Measurements from ENCODE around the gene RIT1.

GRCh38 chr1:155947741-155948140 is 36.6 kb upstream of the RIT1 start:
- TF ChIP-seq, protein P1, sequence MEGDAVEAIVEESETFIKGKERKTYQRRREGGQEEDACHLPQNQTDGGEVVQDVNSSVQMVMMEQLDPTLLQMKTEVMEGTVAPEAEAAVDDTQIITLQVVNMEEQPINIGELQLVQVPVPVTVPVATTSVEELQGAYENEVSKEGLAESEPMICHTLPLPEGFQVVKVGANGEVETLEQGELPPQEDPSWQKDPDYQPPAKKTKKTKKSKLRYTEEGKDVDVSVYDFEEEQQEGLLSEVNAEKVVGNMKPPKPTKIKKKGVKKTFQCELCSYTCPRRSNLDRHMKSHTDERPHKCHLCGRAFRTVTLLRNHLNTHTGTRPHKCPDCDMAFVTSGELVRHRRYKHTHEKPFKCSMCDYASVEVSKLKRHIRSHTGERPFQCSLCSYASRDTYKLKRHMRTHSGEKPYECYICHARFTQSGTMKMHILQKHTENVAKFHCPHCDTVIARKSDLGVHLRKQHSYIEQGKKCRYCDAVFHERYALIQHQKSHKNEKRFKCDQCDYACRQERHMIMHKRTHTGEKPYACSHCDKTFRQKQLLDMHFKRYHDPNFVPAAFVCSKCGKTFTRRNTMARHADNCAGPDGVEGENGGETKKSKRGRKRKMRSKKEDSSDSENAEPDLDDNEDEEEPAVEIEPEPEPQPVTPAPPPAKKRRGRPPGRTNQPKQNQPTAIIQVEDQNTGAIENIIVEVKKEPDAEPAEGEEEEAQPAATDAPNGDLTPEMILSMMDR (IDR thresholded peaks at IDR 0.05): no peak
- TF ChIP-seq POLR2AphosphoS5 (IDR thresholded peaks at IDR 0.05): no peak
- no peak for TF ChIP-seq EP300 (IDR thresholded peaks at IDR 0.05)
- TF ChIP-seq POLR2A (IDR thresholded peaks at IDR 0.05): no peak
